Stimulated activated CD8-positive, alpha-beta memory T cell treated with anti-CD3 and anti-CD28 coated beads, Interleukin-2, amount 100 ng/mL, for 48 hours (primary cell): ENCODE data around the gene INHBA.

Source experiments
- DNase-seq, 2 donors: peaks; one replicate each; pipeline ENCODE4 v3.0.0-alpha.2; 2020; ENCODE audit warnings: low read depth in 2 of 2

The INHBA gene

GRCh38 chr7:41711283-41712064, 8.6 kb upstream of the INHBA start:
- no peak for DNase-seq

- no peak for DNase-seq
These were observed 7.9 kb upstream of the INHBA start for GRCh38 chr7:41710838-41711237.

GRCh38 chr7:41709621-41710020, 6.7 kb upstream of the INHBA start:
- DNase-seq, result no peak

- DNase-seq, result no peak
These were observed 5.9 kb upstream of the INHBA start for GRCh38 chr7:41708581-41709358.

- no peak for DNase-seq
These were observed 3.5 kb upstream of the INHBA start for GRCh38 chr7:41706228-41706930.

- DNase-seq, result peak; percentile 36 to 46
These were observed 2.4 kb upstream of the INHBA start for GRCh38 chr7:41705109-41705901.

GRCh38 chr7:41701068-41701941, 1.6 kb downstream of the INHBA start:
- DNase-seq, result no peak

GRCh38 chr7:41700044-41700471, 2.8 kb downstream of the INHBA start:
- no peak for DNase-seq

GRCh38 chr7:41699516-41699915, 3.4 kb downstream of the INHBA start:
- no peak for DNase-seq

- no peak for DNase-seq
These were observed 4.2 kb downstream of the INHBA start for GRCh38 chr7:41698726-41699125.

GRCh38 chr7:41698114-41698513, 4.8 kb downstream of the INHBA start:
- no peak for DNase-seq

GRCh38 chr7:41696323-41696916, 6.5 kb downstream of the INHBA start:
- DNase-seq, result peak in 1 of 2 donors; percentile 15

GRCh38 chr7:41695661-41696322, 7.1 kb downstream of the INHBA start:
- DNase-seq, result no peak

- DNase-seq, result no peak
These were observed 8.4 kb downstream of the INHBA start for GRCh38 chr7:41694495-41694894.

GRCh38 chr7:41693150-41693997, 9.5 kb downstream of the INHBA start:
- no peak for DNase-seq

- no peak for DNase-seq
These were observed 10.6 kb downstream of the INHBA start for GRCh38 chr7:41692251-41692650.

GRCh38 chr7:41691286-41692190, 11.4 kb downstream of the INHBA start:
- no peak for DNase-seq

- DNase-seq, result no peak
These were observed 13.1 kb downstream of the INHBA start for GRCh38 chr7:41689815-41690214.
